ENCODE results near the gene A4GALT.

The A4GALT gene

DNA sequence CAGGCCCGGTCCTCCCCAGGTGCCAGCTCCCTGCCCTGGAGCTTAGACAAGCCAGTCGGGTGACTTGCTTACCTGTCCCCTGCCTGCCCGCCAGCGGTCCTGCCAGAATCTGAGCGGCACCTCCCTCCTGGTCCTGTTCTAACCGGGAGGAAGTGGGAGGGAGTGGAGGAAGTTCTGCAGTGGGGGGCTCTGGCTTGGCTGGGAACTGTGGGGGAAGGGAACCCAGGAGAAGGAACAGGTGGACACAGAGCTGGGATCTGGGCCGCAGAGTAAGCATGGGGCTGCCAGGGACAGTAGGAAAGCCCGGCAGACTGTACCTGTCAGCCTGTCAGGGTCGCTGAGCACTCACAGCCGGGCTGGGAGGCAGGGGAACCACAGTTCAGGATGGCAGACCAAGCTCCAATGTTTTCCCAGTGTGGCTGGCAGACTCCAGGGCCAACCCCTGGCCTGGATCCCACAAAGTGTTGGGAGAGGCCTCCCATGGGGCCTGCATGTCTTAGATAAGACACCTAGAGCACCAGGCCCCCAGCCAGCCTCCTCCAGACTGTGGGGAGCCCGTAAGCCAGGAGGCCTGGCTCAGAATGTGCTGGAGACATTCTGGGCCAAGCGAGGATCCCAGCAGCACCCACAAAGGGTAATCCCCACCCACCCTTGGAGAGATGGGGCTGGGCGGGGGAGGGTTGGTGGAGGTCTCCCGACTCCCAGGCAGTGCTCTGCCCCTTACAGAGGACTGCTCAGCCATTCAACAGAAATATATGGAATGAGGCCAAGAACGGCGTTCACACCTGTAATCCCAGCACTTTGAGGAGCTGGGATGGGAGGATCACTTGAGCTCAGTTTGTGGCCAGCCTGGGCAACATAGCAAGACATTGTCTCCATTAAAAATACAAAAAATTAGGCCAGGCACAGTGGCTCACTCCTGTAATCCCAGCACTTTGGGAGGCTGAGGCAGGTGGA is 73.8 kb downstream of the A4GALT start:
- Mint-ChIP-seq H3K36me3 (ENCODE audit: low read depth) (peaks cover 2% of the 10 kb centered on the region), H3K27ac (no peak overlapping the region), H3K9me3 (no peaks in the 10 kb centered on the region), H3K27me3 (ENCODE audit: low read depth) (no peaks in the 10 kb centered on the region), H3K4me3 (no peak overlapping the region), H3K4me1 (ENCODE audit: low read depth) (peaks cover 9% of the 10 kb centered on the region)

DNA sequence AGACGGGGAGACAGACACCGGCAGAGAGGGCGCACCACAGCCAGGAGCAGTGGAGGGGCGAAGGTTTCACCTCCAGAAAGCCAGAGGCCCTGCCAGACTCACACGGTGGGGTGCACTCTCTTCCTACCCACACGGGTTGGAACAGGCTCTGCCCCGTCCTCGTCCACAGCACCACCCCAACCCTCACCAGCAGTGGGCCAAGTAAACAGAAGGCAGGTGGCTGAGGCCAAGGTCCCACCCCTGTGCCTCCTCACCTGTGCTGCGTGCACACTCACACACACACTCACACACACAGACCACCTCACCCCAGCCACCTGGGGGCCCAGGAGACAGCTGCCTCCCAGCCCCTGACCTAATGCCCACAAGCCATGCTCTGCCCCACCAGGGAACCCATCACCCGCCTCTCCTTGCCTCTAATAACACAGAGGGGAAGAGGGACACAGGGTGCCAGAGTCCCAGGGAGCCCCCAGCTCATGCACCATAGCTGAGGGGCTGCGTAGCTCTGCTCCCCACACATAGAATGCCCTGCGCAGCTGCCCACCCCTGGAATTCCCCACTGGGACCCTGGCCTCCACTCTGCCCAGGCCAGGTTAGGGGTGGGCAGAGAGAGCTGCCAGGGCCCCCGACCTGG is 74.6 kb downstream of the A4GALT start:
- H3K4me1 Mint-ChIP-seq (ENCODE audit: low read depth) = peaks cover 9% of the 10 kb centered on the region
- no peaks in the 10 kb centered on the region for H3K27me3 Mint-ChIP-seq (ENCODE audit: low read depth)
- H3K27ac Mint-ChIP-seq = no peak overlapping the region
- H3K9me3 Mint-ChIP-seq = no peaks in the 10 kb centered on the region
- peaks cover 2% of the 10 kb centered on the region for H3K36me3 Mint-ChIP-seq (ENCODE audit: low read depth)
- no peak overlapping the region for H3K4me3 Mint-ChIP-seq

DNA sequence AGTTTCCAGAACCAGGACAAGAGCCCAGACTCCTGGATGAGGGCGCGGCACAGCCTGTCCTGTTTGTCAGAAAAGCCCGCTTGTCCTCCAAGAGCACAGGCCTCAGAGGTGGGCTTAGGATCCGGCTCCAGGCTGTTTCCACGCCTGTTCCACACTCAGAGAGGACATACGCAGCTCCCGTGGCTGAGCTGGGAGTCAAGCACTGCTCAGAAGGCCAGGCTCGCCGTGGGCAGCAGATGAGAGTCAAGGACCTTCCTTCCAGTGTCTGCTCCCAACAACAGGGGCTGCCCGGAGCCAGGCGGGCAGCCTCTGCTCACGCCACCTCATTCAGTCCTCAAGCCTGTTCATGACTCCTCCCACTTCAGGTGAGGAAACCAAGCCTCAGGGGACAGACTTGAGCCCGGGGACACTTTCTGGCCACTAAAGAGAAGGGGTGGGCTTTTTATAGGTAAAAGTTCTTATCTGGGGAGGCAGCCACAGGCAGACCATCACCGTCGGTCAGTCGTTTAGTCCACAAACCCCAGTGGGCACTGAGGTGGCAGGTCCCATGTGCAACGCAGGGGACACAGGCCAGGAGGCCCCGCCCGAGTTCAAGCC is 75.2 kb downstream of the A4GALT start:
- Mint-ChIP-seq H3K36me3 (ENCODE audit: low read depth) (peaks cover 2% of the 10 kb centered on the region), H3K4me3 (no peak overlapping the region), H3K27me3 (ENCODE audit: low read depth) (no peaks in the 10 kb centered on the region), H3K27ac (no peak overlapping the region), H3K4me1 (ENCODE audit: low read depth) (peaks cover 9% of the 10 kb centered on the region), H3K9me3 (no peaks in the 10 kb centered on the region)

DNA sequence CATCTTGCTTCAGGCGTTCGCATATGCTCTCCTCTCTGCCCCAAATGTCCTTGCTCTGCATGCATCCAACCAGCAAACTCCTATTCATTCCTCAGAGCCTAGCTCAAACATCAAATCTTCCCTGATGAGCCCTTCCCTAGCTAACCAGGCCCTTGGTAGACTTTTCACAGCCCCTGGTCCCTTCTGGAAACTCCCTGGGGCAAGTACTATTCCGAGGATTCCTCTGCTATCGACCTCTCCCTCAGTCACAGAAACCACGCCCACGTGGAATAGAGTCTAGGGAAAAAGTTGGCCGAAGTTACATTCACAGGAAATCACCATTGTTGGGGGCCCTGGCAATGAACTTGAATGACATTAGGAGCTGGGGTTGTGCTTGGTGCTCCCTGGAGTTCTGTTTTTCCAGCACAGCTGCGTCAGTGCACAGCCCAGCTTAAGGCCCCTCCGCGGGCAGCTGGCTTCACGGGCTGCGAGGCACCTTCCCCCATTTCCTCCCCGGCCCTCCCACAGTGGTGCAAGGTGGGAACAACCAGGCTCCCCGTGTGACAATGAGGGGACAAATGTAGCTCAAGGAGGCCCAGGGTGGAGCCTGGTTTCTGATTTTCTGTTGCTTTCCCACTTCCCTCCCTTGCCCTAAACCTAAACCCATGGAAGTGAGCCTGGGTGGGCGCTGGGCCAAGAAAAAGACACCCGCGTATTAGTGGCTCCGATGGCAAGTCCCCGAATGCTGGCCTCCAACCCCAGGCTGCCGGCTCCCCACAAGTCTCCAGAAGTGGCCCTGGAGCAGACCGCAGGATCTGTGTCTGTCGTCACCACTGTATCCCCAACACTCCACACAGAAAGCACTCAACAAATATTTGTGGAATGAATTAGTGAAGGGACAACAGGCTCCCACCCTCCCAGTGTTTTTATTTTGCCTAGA is 76.0 kb downstream of the A4GALT start:
- no peak overlapping the region for H3K4me3 Mint-ChIP-seq
- H3K27me3 Mint-ChIP-seq (ENCODE audit: low read depth) = no peaks in the 10 kb centered on the region
- H3K36me3 Mint-ChIP-seq (ENCODE audit: low read depth) = peaks cover 2% of the 10 kb centered on the region
- no peaks in the 10 kb centered on the region for H3K9me3 Mint-ChIP-seq
- peaks cover 9% of the 10 kb centered on the region for H3K4me1 Mint-ChIP-seq (ENCODE audit: low read depth)
- no peak overlapping the region for H3K27ac Mint-ChIP-seq

DNA sequence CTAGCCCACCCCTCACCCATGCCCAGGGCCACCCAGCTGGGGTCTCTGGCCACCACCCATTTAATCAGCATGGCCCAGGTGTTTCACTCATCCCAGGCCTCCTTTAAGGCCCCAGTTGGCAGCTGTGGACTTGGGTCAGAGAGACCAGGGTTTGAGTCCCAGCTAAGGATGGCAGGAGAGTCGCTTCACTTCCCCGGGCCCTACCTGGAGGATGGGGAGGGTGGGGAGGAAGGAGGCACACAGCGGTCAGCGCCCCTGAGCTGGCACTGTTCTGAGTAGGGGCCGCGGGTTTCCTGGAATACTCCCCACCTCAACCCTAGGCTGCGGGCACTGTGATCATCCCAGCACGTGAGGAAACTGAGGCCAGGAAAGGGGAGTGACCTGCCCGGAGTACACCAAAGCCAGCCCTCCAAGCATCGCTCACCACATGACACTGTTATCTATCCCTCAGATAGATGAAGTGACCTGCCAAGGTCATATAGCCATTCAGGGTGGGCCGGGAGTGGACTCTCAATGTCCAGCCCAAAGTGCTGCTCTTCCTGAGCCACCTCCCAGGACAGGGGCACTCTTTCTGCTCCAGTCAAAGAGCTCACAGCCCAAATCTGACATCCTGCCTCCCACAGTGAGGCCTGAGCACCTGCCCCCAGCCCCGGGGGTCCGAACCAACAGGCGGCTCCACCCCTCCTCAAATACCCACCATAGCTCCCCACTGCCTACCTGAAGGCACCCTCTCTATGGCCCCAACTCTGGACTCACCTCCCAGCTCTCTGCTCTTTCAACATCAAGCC is 76.8 kb downstream of the A4GALT start:
- Mint-ChIP-seq H3K4me3 (no peak overlapping the region), H3K27me3 (ENCODE audit: low read depth) (no peaks in the 10 kb centered on the region), H3K27ac (no peak overlapping the region), H3K9me3 (no peaks in the 10 kb centered on the region), H3K36me3 (ENCODE audit: low read depth) (peaks cover 2% of the 10 kb centered on the region), H3K4me1 (ENCODE audit: low read depth) (peaks cover 9% of the 10 kb centered on the region)

DNA sequence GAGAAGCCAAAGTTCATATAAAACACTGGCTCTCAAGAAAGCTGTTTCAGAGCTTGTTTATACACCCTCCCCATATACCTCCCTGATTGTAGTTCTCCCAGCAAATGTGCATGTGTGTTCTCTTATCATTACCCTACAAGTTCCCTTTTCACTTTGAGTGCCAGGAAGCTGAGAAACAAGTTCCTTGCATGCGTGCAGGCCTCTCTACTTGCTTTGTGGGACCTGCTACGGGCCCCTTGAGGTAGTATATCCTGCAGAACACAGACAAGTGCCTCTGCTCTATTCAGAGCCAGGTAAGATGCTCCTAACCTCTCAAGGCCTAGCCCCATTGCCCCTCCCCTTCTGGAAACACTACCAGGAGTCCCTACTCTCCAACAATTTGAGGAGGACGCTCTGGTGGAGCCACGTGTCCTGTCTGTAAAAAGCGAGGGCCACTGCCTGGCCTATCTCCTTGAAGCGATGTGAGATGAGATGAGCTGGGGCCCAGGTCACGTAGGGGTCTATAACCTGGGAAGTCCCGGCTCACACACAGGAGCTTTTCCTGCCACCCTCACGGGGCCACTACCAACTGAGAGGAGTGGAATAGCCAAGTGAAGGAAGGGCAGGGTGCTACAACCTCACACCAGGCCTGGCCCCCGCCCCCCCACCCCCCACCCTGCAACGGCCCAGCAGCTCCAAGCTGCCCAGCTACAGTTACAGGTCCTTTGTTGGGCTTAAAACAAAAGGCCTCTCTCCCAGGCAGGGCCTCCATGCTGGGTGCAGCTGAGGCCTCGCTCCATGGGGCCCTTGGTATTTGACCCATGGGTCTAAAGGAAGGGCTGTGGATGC is 77.7 kb downstream of the A4GALT start:
- Mint-ChIP-seq H3K9me3 (no peaks in the 10 kb centered on the region), H3K27ac (no peak overlapping the region), H3K4me1 (ENCODE audit: low read depth) (peaks cover 7% of the 10 kb centered on the region), H3K27me3 (ENCODE audit: low read depth) (no peaks in the 10 kb centered on the region), H3K4me3 (no peak overlapping the region), H3K36me3 (ENCODE audit: low read depth) (peaks cover 2% of the 10 kb centered on the region)
